Breast epithelium (tissue), 3 donors: Measurements from ENCODE around the gene HSD17B13.

Source experiments
- CTCF ChIP-seq, 3 donors: fragments of 450-650 bp; IDR thresholded peaks; one replicate each; pipeline ENCODE4 v1.5.1; 2016 to 2017; ENCODE audit warnings: antibody characterized with exemption in 3 of 3, mild to moderate bottlenecking in 3 of 3, moderate library complexity in 3 of 3
- POLR2A ChIP-seq: fragments of 450-650 bp; IDR thresholded peaks from one replicate; pipeline ENCODE4 v1.6.1; 2016; ENCODE audit warnings: antibody characterized with exemption, mild to moderate bottlenecking, moderate library complexity

GRCh38 chr4:87257523-87257922 is 65.2 kb downstream of the HSD17B13 start:
- TF ChIP-seq CTCF (IDR thresholded peaks at IDR 0.05) = no peak
- no peak for TF ChIP-seq POLR2A
